NT2/D1 (cell line): ENCODE measurements around the gene CNKSR3.

Experiments used
- SUZ12 ChIP-seq: IDR thresholded peaks from 2 replicates; pipeline ENCODE4 v1.6.1; 2011; ENCODE audit not compliant: insufficient read length, insufficient read depth; ENCODE audit errors: extremely low read depth
- YY1 ChIP-seq: IDR thresholded peaks from 2 replicates; pipeline ENCODE4 v1.6.1; 2011; ENCODE audit not compliant: insufficient read length, insufficient read depth
- ZNF274 ChIP-seq: IDR thresholded peaks from 2 replicates; pipeline ENCODE4 v1.6.1; 2011; ENCODE audit warnings: mild to moderate bottlenecking, low read depth, low read length

DNA sequence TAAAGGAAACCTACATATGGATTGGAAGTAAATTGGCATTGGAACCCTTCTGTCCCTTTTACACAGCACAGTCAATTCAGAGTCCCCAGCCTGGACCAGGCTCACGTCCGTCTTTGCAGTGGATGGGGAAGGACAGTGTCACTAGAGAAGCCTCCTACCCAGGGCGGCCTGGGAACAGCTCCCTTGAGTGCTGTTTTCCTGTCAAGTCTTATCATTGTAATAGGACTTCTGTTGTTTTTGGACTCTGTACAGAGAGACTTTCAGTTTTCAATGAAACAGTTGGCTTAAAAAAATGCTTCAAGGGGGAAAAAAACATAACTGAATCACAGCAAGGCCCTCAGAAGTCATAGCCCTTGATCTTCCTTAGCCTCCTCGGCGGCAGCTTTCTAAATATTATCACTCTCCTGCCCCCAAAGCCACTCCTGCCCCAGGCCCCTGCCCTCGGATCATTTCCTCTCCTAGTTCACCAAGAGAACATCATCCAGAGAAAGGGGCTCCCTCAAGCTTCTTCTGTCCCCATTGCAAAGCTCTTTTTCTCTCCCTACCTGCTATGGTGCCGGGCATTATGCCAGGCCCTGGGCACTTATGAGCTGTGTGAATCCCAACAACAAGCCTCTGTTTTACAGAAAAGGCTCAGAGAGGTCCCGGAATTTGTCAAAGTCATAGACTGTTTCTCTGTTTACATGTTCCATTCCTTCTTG is 37.8 kb upstream of the CNKSR3 start:
- TF ChIP-seq ZNF274 (no peak), SUZ12 (no peak), YY1 (no peak)
